NCI-H2107 treated with DMSO at 0.1 percent for 48 hours (cell line): ENCODE data around the gene CSF1.
A peak's percentile ranks its signal among the peaks of the same experiment; 100 is the strongest.
"Not testable (repeated sequence)": the region's sequence is repeated elsewhere in the genome, so short reads cannot be mapped to it uniquely, and the experiment has no call there.

Experiments used
- DNase-seq: peaks from one replicate; lab custom pipeline; 2025; ENCODE audit not compliant: unreplicated experiment; lab: John Stamatoyannopoulos, UW

The CSF1 gene

GRCh38 chr1:109933856-109934711 is 23.4 kb downstream of the CSF1 start:
- no peak for DNase-seq

- no peak for DNase-seq
Measured at GRCh38 chr1:109935451-109935900, 24.8 kb downstream of the CSF1 start.

- no peak for DNase-seq
Measured at GRCh38 chr1:109937738-109938137, 27.1 kb downstream of the CSF1 start.

- DNase-seq: no peak
Measured at GRCh38 chr1:109938556-109938955, 27.9 kb downstream of the CSF1 start.

- DNase-seq: no peak
Measured at GRCh38 chr1:109942434-109942833, 31.8 kb downstream of the CSF1 start.

GRCh38 chr1:109944541-109944940 is 33.9 kb downstream of the CSF1 start:
- DNase-seq: no peak

GRCh38 chr1:109946511-109946910 is 35.9 kb downstream of the CSF1 start:
- no peak for DNase-seq

GRCh38 chr1:109947582-109948284 is 37.1 kb downstream of the CSF1 start:
- DNase-seq: no peak

GRCh38 chr1:109948285-109948630 is 37.6 kb downstream of the CSF1 start:
- DNase-seq: no peak

GRCh38 chr1:109950038-109950437 is 39.4 kb downstream of the CSF1 start:
- DNase-seq: no peak

- no peak for DNase-seq
Measured at GRCh38 chr1:109950509-109950908, 39.9 kb downstream of the CSF1 start.

GRCh38 chr1:109951501-109951900 is 40.9 kb downstream of the CSF1 start:
- not testable (repeated sequence) for DNase-seq

- no peak for DNase-seq
Measured at GRCh38 chr1:109954041-109954512, 43.4 kb downstream of the CSF1 start.

- DNase-seq: no peak
Measured at GRCh38 chr1:109959632-109959973, 49.0 kb downstream of the CSF1 start.

- DNase-seq: peak; percentile 78
Measured at GRCh38 chr1:109959974-109960744, 49.5 kb downstream of the CSF1 start.

- DNase-seq: no peak
Measured at GRCh38 chr1:109960745-109961094, 50.1 kb downstream of the CSF1 start.

GRCh38 chr1:109963864-109964263 is 53.2 kb downstream of the CSF1 start:
- no peak for DNase-seq

GRCh38 chr1:109969146-109969829 is 58.6 kb downstream of the CSF1 start:
- peak; percentile 18 for DNase-seq

- no peak for DNase-seq
Measured at GRCh38 chr1:109969907-109970306, 59.3 kb downstream of the CSF1 start.

- DNase-seq: no peak
Measured at GRCh38 chr1:109971559-109971958, 60.9 kb downstream of the CSF1 start.

GRCh38 chr1:109974191-109974590 is 63.5 kb downstream of the CSF1 start:
- DNase-seq: no peak
